Lung microvascular endothelial cell (primary cell): Measurements from ENCODE around the gene SRGAP1. TPM values are rescaled to one million over a fixed set of nuclear protein-coding genes. Genes with fewer than 3 reads are reported as not detected.
A peak's percentile ranks its signal among the peaks of the same experiment; 100 is the strongest.
"Not testable (repeated sequence)": the region's sequence is repeated elsewhere in the genome, so short reads cannot be mapped to it uniquely, and the experiment has no call there.

ENCODE experiments used
- DNase-seq, 2 donors: peaks; one replicate each; pipeline versions ENCODE4 v3.0.0 to v3.0.0-alpha.2; 2010; ENCODE audit warnings: low read depth in 2 of 2
- total RNA-seq: library from RNA; depleted of rRNA; stranded (reverse); fragments of >200 nt; gene quantifications from 2 replicates; pipeline ENCODE4 v1.2.1, GENCODE V29; 2014

The SRGAP1 gene
- total RNA-seq, 1 donor from 2014 or later: 2.2 TPM

GRCh38 chr12:63867053-63867452, 22.6 kb downstream of the SRGAP1 start:
- DNase-seq: no peak

DNA sequence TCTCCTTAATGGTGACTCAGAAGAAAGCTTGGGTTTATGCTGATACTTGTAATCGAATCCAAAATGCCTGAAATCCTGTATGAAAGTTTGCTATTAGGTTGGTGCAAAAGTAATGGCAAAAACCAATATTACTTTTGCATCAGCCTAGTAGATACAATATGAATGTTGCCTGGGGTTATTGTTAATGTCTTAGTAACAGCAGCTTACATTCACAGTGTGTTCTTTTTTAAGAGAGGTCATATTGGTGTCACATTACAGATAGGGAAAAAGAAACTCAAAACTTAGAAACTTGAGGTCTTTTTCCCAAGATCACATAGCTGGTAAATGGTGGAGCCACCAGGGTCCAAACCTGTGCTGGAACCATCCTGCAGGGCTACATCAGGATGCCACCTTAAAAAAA, 25.2 kb downstream of the SRGAP1 start:
- DNase-seq: no peak

DNA sequence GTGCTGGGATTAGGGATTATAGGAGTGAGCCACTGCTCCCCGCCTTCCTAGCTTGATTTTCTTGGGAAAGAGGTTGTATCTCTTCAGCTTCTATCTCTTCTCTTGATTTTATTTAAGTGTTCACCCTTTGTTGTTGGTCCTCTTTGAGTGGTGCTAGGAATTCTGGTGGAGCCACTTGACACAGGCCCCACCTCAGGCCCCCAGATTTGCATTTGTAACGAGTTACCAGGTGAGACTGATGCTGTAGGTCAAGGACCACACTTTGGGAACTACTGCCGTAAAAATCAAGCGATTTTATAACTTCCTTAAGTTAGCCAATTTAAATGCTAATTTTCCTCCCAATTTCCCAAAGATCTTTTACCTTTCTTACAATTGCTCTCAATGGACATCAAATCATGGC, 26.3 kb downstream of the SRGAP1 start:
- no peak for DNase-seq

DNA sequence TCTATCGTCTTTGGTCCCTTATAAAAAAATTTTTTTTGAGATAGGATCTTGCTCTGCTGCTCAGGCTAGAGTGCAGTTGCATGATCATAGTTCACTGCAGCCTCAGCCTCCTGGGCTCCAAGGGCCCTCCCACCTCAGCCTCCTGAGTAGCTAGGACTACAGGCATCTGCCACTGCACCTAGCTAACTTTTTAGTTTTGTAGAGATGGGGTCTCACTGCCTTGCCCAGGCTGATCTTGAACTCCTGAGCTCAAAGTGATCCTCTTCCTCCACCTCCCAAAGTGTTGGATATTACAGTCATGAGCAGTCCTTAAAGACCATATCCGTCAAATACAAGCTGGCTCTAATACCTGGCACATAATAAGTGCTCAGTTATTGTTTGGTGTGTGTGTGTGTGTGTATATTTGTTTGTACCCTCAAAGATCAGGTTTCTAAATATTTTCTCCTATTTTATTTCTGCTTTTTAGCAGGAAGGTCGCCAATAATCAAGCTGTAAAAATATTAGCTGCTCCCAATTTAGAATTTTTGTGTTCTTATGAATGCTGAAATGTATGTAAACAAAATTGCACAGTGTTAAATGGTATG, 30.5 kb downstream of the SRGAP1 start:
- DNase-seq: no peak

DNA sequence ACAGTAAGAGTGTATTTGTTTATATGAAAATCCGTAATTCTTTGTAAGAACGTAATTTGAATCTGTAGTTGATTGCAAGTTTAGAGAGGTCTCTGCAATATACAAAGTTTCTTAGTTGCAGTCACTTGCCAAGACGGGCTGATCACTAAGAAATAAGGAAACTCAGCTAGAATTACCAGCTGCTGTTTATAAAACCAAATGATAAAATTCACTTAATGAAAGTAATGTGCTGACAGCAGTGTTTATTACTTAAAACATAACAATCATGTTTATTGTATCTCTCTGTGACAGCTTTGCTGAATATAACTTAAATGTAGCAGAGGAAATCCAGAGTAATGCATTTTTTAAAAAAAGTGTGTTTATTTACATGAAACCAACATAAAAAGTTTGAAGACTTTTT, 31.2 kb downstream of the SRGAP1 start:
- no peak for DNase-seq

DNA sequence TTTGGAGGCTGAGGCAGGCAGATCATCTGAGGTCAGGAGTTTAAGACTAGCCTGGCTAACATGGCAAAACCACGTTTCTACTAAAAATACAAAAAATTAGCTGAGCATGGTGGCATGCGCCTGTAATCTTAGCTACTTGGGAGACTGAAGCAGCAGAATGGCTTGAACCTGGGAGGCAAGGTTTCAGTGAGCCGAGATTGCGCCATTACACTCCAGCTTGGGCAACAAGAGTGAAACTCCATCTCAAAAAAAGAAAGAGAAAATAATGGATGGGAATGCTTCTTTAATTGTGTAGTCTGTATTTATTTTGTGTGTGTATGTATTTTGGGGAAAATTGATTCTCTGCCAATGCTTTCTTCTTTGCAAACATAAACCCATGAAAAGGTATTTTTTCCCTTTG, 32.5 kb downstream of the SRGAP1 start:
- DNase-seq: no peak

DNA sequence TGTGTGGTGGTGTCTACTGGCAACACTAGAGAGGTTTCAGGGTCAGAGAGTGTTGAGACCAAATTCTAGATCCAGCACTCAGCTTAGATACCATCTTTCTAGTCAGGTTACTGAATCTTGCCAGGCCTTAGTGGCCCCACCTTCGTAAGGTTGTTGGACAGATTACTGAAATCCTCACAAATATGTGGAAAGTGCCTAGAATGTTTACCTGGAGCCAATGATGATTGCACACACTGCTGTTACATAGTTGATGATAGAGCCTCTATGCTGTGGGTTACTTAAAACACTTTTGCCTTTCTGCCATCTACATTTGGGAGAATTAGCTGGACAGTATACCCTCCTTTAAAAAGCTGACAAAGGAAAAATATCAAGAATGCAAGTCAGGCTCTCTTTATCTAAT, 33.2 kb downstream of the SRGAP1 start:
- no peak for DNase-seq

- DNase-seq: not testable (repeated sequence)
Observed at GRCh38 chr12:63880235-63880634, 35.7 kb downstream of the SRGAP1 start.

GRCh38 chr12:63880742-63881263, 36.3 kb downstream of the SRGAP1 start:
- no peak for DNase-seq

DNA sequence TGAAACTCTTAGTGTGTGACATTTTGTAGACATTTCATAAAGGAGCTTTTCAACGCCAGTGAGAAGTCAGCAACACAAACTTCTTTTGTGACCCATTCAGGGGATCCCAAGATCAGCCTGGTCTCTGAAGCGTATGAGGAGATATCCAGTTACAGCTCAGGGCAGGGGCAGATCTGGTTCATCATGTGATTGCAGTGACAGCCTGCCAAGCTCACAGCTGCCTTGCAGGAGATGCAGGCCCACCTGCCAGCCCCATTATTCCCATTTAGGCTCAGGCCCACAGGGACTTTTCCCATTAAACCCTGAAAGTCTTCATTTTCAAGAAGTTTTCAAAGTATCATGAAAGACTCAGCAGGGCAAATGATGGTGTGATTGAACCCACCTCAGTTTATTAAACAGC, 38.3 kb downstream of the SRGAP1 start:
- no peak for DNase-seq

DNA sequence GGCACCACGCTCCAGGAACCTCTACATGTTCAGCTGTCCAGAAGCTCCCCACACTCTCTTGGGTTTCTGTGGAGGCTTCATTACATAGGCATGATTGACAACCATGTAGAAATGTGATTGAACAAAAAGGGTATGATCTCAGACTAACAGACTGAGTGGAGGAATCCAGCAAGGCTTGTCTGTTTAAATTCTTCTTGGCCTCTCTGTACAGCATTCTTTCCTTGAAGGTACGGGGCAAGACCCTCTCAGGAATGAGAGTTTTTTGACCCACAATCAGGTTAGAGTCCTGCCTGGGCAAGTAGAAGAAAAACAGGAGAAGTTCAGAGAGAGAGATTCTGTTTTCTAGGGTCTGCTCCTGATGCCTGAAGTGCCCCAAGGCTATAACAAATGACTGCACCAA, 40.9 kb downstream of the SRGAP1 start:
- no peak for DNase-seq

DNA sequence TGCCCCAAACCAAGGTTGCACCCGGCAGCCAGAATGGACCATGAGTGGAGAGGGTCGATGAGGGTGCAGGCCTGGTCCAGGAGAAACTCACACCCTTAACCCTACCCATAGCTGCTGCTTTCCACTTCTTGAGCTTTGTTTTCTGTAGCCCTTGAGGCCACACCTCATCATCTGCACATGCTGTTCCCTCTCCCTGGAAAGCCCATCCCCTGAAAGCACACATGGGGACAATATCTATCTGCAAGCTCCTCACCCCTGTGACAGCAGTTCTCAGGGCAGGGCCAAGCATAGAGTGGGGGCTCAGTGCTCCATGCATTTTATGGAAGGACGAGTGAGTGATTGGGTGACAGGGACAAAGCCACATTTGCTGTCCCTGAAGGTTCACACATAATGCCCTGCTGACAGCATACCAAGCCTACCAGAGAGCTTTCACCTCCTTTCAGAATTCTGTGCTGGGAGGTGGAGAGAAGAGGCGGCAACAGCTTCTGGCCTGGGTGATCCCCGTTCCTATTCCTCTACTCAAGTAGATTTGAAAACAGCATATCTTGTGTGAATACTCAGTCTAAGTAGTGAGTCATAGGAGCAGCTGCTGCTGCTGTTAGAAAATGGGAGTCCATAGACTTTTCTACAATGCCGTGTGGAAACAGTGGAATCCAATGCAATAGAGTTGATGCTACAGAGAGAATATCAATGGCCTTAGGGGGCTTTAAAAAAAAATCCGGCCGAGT, 44.6 kb downstream of the SRGAP1 start:
- peak in 1 of 2 donors; percentile 40 for DNase-seq

GRCh38 chr12:63889721-63890509, 45.4 kb downstream of the SRGAP1 start:
- DNase-seq: no peak

- no peak for DNase-seq
Observed at GRCh38 chr12:63893170-63893569, 48.7 kb downstream of the SRGAP1 start.

GRCh38 chr12:63894132-63894531, 49.6 kb downstream of the SRGAP1 start:
- DNase-seq: no peak

GRCh38 chr12:63895841-63896240, 51.3 kb downstream of the SRGAP1 start:
- DNase-seq: no peak

- DNase-seq: peak; percentile 92 to 93
Observed at GRCh38 chr12:63897931-63898330, 53.4 kb downstream of the SRGAP1 start.

- DNase-seq: no peak
Observed at GRCh38 chr12:63898764-63899337, 54.4 kb downstream of the SRGAP1 start.

GRCh38 chr12:63899396-63899795, 54.9 kb downstream of the SRGAP1 start:
- DNase-seq: no peak

DNA sequence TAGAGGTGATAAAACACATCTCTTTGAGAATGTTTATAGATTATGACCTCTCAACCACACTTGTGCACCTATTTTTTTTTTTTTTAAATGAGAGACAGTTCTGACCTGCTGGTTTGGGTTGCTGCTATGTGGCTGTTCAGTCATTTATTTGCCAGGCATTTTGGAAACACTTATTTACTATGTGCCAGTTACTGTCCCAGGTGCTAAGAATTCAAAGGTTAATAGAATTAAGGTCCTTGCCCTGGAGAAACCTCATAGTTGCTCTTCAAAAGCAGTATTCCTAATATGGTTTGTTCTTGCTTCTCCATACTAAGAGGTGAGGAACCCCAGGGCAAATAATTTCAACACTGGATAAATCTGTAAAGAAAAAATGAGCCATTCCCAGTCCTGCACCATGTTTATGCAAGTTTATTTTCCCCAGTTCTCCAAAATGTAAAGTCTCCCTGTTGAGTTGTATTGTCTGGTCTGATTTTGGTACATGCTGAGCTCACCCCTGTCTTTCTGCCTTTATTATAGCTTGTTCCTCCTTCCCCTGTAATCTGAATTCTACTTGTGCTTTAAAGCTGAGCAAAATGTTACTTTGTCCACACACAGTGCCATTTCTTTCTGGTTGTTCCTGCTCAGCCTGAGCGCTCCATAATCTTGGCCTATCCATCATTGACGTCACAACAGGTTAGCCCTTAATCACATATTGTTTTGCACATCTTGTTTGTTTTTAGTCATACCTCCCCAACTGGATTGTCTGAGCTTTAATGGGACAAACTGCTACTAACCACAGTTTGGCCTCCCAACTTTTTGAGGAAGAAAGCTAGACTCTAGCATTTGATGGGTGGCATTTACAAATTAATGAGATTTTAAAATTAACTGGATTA, 56.7 kb downstream of the SRGAP1 start:
- no peak for DNase-seq

DNA sequence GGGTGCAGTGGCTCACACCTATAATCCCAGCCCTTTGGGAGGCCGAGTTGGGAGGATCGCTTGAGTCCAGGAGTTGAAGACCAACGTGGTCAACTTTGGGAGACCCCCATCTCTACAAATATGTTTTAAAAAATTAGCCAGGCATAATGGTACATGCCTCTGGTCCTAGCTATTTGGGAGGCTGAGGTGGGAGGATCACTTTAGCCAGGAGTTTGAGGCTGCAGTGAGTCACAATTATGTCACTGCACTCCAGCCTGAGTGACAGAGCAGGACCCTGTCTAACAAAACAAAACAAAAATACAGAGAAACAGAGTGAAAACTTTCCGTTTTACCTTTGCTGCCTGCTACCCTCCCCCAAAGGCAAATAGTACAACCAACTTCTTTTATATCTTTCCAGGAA, 60.2 kb downstream of the SRGAP1 start:
- DNase-seq: no peak
